ENCODE measurements around the gene HPX. TPM values are rescaled to one million over a fixed set of nuclear protein-coding genes. Genes with fewer than 3 reads are reported as not detected.

The HPX gene
- total RNA-seq, 1 donor: not detected

DNA sequence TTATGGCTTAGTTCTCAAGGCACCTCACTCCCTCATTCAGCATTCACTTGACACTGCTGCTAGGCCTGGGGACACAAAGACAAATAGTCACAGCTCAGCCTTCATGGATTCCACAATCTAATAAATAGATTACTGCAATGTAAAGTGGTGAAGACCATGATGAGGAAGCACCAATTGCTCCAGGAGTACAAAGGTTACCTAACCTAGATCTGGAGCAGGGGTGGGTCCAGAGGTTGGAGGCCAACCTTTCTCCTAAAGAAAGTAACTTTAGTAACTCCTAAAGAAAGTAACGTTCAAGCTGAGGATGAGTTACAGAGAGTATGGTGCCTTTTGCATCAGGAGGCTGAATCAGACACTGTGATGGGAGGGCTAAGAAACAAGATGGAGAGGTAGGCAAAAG lies 28.8 kb upstream of the HPX start:
- no peak for DNase-seq (ENCODE audit: low read depth)
- H3K4me3 ChIP-seq (ENCODE audit: low read depth, low read length): no peak overlapping the region
- TF ChIP-seq, protein P1, sequence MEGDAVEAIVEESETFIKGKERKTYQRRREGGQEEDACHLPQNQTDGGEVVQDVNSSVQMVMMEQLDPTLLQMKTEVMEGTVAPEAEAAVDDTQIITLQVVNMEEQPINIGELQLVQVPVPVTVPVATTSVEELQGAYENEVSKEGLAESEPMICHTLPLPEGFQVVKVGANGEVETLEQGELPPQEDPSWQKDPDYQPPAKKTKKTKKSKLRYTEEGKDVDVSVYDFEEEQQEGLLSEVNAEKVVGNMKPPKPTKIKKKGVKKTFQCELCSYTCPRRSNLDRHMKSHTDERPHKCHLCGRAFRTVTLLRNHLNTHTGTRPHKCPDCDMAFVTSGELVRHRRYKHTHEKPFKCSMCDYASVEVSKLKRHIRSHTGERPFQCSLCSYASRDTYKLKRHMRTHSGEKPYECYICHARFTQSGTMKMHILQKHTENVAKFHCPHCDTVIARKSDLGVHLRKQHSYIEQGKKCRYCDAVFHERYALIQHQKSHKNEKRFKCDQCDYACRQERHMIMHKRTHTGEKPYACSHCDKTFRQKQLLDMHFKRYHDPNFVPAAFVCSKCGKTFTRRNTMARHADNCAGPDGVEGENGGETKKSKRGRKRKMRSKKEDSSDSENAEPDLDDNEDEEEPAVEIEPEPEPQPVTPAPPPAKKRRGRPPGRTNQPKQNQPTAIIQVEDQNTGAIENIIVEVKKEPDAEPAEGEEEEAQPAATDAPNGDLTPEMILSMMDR (IDR thresholded peaks at IDR 0.05; ENCODE audit: insufficient read depth, low read depth, low read length): no peak

DNA sequence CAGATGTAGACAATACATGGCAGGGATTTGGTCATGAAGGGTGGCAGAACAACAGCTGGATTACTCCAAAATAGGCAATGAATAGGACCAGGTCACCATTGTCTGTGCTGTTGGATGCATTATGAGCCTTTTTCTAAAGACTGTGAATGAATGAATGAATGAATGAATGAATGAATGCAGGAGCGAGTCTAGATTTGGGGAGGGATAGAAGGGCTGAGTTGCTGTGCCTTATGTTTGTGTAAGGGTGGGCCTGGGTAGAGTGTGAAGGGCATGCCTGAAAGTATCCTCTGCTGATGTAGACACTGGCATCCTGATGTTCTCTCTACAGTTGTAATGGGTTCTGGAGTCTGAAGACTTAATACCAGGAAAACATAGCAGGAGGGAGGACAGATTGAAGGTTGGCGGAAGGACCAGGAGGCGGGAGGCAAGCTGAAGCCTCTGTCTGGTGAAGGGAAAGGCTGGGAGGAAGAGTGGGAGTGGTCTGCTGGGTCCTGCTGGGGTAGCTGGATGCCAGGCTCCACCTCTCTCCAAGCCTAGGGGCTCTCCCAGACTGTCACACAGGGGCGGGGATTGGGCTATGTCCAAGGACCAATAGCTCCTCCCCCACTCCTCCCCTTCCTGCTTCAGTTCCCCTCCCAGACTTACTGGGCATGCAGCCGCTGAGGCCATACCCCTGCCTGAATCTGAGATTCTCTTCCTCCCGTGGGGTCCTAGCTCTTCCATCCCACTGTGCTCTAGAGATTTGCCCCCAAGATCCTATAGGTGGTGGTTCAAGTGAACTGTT lies 28.1 kb upstream of the HPX start:
- TF ChIP-seq, protein P1 (IDR thresholded peaks at IDR 0.05; ENCODE audit: insufficient read depth, low read depth, low read length): no peak
- no peak overlapping the region for H3K4me3 ChIP-seq (ENCODE audit: low read depth, low read length)
- peak; percentile 92 for DNase-seq (ENCODE audit: low read depth)

DNA sequence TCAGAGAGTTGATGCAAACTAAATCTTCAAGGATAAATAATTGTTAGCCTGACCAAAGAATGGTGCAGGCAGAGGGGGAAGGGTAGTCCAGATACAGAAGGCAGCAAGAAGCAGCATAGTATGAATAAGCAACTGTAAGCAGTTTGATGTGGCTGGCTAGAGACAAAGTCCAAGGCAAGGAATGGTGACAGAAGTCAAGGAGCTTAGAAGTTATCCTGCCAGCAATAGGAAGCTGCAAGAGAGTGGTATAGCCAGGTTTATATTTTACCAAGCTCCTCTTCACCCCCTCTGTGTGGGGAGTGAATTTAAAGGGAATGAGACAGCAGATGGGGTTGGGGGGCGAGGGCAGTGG lies 18.3 kb upstream of the HPX start:
- TF ChIP-seq, protein P1 (IDR thresholded peaks at IDR 0.05; ENCODE audit: insufficient read depth, low read depth, low read length): no peak
- H3K4me3 ChIP-seq (ENCODE audit: low read depth, low read length): no peak overlapping the region
- DNase-seq (ENCODE audit: low read depth): no peak

- TF ChIP-seq, protein P1 (IDR thresholded peaks at IDR 0.05; ENCODE audit: insufficient read depth, low read depth, low read length): no peak
- no peak for DNase-seq (ENCODE audit: low read depth)
- H3K4me3 ChIP-seq (ENCODE audit: low read depth, low read length): no peak overlapping the region
Observed at GRCh38 chr11:6458352-6459098, 17.7 kb upstream of the HPX start.

DNA sequence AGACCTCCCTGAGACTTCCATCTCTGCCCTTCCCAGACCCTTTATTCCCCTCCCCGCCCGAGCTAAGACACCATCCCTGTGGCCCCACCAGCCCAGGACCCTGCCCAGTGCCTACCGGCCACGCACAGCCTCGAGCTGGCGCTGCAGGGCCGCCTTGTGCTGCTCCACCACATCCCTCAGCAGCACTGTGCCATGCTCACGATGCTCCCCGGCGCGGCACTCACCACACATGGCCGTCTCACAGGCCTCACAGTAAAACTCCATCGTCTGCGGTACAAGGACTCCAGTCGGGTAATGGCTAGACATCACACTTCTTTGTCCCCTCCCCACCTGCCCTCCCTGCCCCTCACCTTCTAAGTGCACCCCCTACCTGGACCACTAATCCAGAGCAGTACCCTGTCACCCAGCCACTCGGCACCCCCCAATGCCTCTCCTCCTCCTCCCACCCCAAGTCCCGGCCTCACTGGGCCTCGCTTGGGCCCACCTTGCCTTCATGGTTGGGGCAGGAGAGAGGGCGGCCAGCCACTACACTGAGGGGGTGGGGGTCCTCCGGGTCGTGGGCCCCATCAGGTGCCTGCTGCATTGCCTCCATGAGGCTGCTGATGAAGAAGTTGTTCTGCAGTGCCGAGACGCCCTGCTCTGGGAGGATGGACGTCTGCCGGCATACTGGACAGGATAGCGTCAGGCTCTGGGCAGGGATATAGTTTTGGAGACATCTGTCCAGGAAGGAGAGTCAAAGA lies 17.0 kb upstream of the HPX start:
- TF ChIP-seq, protein P1 (IDR thresholded peaks at IDR 0.05; ENCODE audit: insufficient read depth, low read depth, low read length): no peak
- no peak overlapping the region for H3K4me3 ChIP-seq (ENCODE audit: low read depth, low read length)
- DNase-seq (ENCODE audit: low read depth): no peak

GRCh38 chr11:6456361-6457073 lies 15.7 kb upstream of the HPX start:
- H3K4me3 ChIP-seq (ENCODE audit: low read depth, low read length): no peak overlapping the region
- TF ChIP-seq, protein P1 (IDR thresholded peaks at IDR 0.05; ENCODE audit: insufficient read depth, low read depth, low read length): no peak
- DNase-seq (ENCODE audit: low read depth): no peak
